Endothelial cell of umbilical vein (primary cell): ENCODE measurements around the gene GRM7. TPM values are rescaled to one million over a fixed set of nuclear protein-coding genes. Genes with fewer than 3 reads are reported as not detected.

ENCODE experiments used
- BruUV-seq: library from RNA; stranded (reverse); fragments of 400-500 nt; replicated peaks from 2 replicates; lab custom pipeline; 2021; lab: Mats Ljungman, UMichigan
- CTCF ChIA-PET: fragments of 300-600, 350-600 bp; sonication (Branson Sonifier 250); formaldehyde crosslinking; loops from one replicate; lab custom pipeline; 2021; ENCODE audit warnings: antibody characterized with exemption, inconsistent platforms; lab: Charles Lee
- POLR2A ChIA-PET: fragments of 300-600, 350-600 bp; sonication (Branson Sonifier 250); formaldehyde crosslinking; loops from one replicate; lab custom pipeline; 2021; ENCODE audit warnings: antibody characterized with exemption, inconsistent platforms; lab: Charles Lee
- DNase-seq: peaks from one replicate; pipeline ENCODE4 v3.0.0-alpha.2; 2011; ENCODE audit warnings: low read depth, low spot score
- FAIRE-seq: peaks from 2 replicates; lab custom pipeline; 2011; peaks lifted over from hg19 to GRCh38; lab: Jason Lieb, UNC
- H2AFZ ChIP-seq: 2 replicates; pipeline ENCODE4 v1.6.0; 2012; ENCODE audit warnings: low read depth, low read length, control low read depth, inconsistent platforms
- H3K27ac ChIP-seq: 2 replicates; pipeline ENCODE4 v1.5.1; 2011; ENCODE audit warnings: low read depth, mild to moderate bottlenecking, control low read depth, low read length, moderate library complexity; ENCODE audit not compliant: insufficient read depth
- H3K27me3 ChIP-seq, 2 experiments: 2 replicates each; pipeline versions ENCODE4 v1.6.0 to v1.6.1; 2011; ENCODE audit warnings: low read length in 2 of 2, mixed read lengths in 1 of 2; ENCODE audit not compliant: control insufficient read depth in 2 of 2, insufficient read depth in 2 of 2
- H3K36me3 ChIP-seq, 2 experiments: 2 replicates in 1 of 2; 3 replicates in 1 of 2; pipeline ENCODE4 v1.5.1; 2011; ENCODE audit warnings: low read length in 2 of 2, mild to moderate bottlenecking in 1 of 2, moderate library complexity in 1 of 2; ENCODE audit not compliant: control insufficient read depth in 2 of 2, insufficient read depth in 2 of 2; ENCODE audit errors: extremely low read depth in 1 of 2
- H3K4me1 ChIP-seq: 3 replicates; pipeline ENCODE4 v1.5.1; 2011; ENCODE audit warnings: mild to moderate bottlenecking, low read length; ENCODE audit not compliant: control insufficient read depth, insufficient read depth; ENCODE audit errors: extremely low read depth
- H3K4me2 ChIP-seq: 2 replicates; pipeline ENCODE4 v1.6.1; 2011; ENCODE audit warnings: low read length, control low read depth, mixed read lengths; ENCODE audit not compliant: insufficient read depth
- H3K4me3 ChIP-seq, 3 experiments: fragments of 200-600 bp in 1 of 3; sonication (generic), shearing (Covaris generic) in 1 of 3; replicated peaks in 1 of 3; 2 replicates each; pipeline ENCODE4 v1.5.1; 2011 to 2016; ENCODE audit warnings: control low read depth in 3 of 3, low read length in 3 of 3, mild to moderate bottlenecking in 2 of 3, inconsistent platforms in 1 of 3, low read depth in 1 of 3, moderate library complexity in 1 of 3; ENCODE audit not compliant: insufficient read depth in 1 of 3
- H3K79me2 ChIP-seq: 2 replicates; pipeline ENCODE4 v1.6.0; 2012; ENCODE audit warnings: low read length, inconsistent platforms; ENCODE audit not compliant: control insufficient read depth, insufficient read depth
- H3K9ac ChIP-seq: replicated peaks from 2 replicates; pipeline ENCODE3; 2011; ENCODE audit warnings: low read length, control low read depth; ENCODE audit not compliant: insufficient read depth; ENCODE audit errors: extremely low read depth
- H3K9me1 ChIP-seq: replicated peaks from 3 replicates; pipeline ENCODE4 v1.6.0; 2011; ENCODE audit warnings: mild to moderate bottlenecking, low read length; ENCODE audit not compliant: control insufficient read depth, insufficient read depth; ENCODE audit errors: extremely low read depth
- H3K9me3 ChIP-seq: replicated peaks from 2 replicates; pipeline ENCODE4 v1.5.1; 2012; ENCODE audit warnings: low read length, inconsistent platforms; ENCODE audit not compliant: control insufficient read depth, insufficient read depth
- H4K20me1 ChIP-seq: replicated peaks from 2 replicates; pipeline ENCODE3; 2011; ENCODE audit warnings: mild to moderate bottlenecking, low read length; ENCODE audit not compliant: control insufficient read depth, insufficient read depth; ENCODE audit errors: extremely low read depth
- CTCF ChIP-seq, 2 donors: IDR thresholded peaks; 1 replicate in 1 of 2; 2 replicates in 1 of 2; pipeline ENCODE4 v1.5.1; 2011; ENCODE audit warnings: low read length in 2 of 2, mild to moderate bottlenecking in 2 of 2, moderate library complexity in 2 of 2, control low read depth in 1 of 2, inconsistent platforms in 1 of 2, low read depth in 1 of 2; ENCODE audit not compliant: insufficient read depth in 1 of 2; ENCODE audit errors: extremely low read depth in 1 of 2
- FOS ChIP-seq: IDR thresholded peaks from 2 replicates; pipeline ENCODE4 v1.6.1; 2011; ENCODE audit warnings: mild to moderate bottlenecking, low read length, moderate library complexity, borderline replicate concordance; ENCODE audit not compliant: insufficient read depth
- GATA2 ChIP-seq: IDR thresholded peaks from 2 replicates; pipeline ENCODE4 v1.7.0; 2011; ENCODE audit warnings: low read depth, mild to moderate bottlenecking, moderate library complexity, mixed read lengths, low read length; ENCODE audit not compliant: insufficient read length, insufficient read depth
- JUN ChIP-seq: IDR thresholded peaks from 2 replicates; pipeline ENCODE4 v1.6.1; 2011; ENCODE audit warnings: borderline replicate concordance, low read depth; ENCODE audit not compliant: insufficient read length, insufficient read depth
- MYC ChIP-seq: IDR thresholded peaks from one replicate; pipeline ENCODE4 v1.6.1; 2011; ENCODE audit warnings: mild to moderate bottlenecking, low read depth, low read length
- dilution Hi-C: fragments of 300-500 bp; cut with MboI; formaldehyde crosslinking; loops from one replicate; pipeline ENCODE4 v1.15.0; 2019; ENCODE audit warnings: low sequenced_read_pairs; ENCODE audit not compliant: extremely low pct_ligation_motif_present
- intact Hi-C: fragments of 100-400 bp; cut with micrococcal nuclease; formaldehyde crosslinking; loops from one replicate; pipeline ENCODE4 v1.10.0; 2022
- polyA plus RNA-seq, 4 experiments: library from polyadenylated mRNA; depleted of rRNA in 3 of 4; stranded (reverse) in 3 of 4; unstranded in 1 of 4; fragments of >200 nt; gene quantifications; 2 replicates each; pipeline versions ENCODE4 v1.2.1 to v1.2.3, GENCODE V29; 2011 to 2012; ENCODE audit warnings: missing spikeins in 1 of 4
- total RNA-seq: library from RNA; stranded (reverse); gene quantifications from 2 replicates; pipeline ENCODE4 v1.2.3, GENCODE V29; 2021
- TF ChIP-seq, protein P1 (sequence below): IDR thresholded peaks from 2 replicates; pipeline ENCODE4 v1.6.1; 2011; ENCODE audit not compliant: insufficient read depth, insufficient read length

Gene GRM7
- total and polyA plus RNA-seq, 2 donors (not counting 3 experiments of a cell fraction or from before 2014, with no cell fraction given): 0.12 TPM; not detected in 1

GRCh38 chr3:7392206-7392605 lies 531.3 kb downstream of the GRM7 start:
- H3K4me3 ChIP-seq: no peak overlapping the region
- no peaks in the 10 kb centered on the region for H3K4me1 ChIP-seq
- no TSS peak for BruUV-seq
- dilution Hi-C loops: no loop called here
- POLR2A ChIA-PET: no interaction called here
- no peaks in the 10 kb centered on the region for H3K36me3 ChIP-seq
- H3K9ac ChIP-seq: no peak overlapping the region
- TF ChIP-seq GATA2 (no peak), CTCF (IDR thresholded peaks at IDR 0.05; ENCODE audit: extremely low read depth in 1 of 2, insufficient read depth in 1 of 2, low read depth in 1 of 2, low read length in 2 of 2) (no peak), JUN (no peak), FOS (no peak)
- no peaks in the 10 kb centered on the region for H3K9me3 ChIP-seq
- DNase-seq: no peak
- H3K9me1 ChIP-seq: no peaks in the 10 kb centered on the region
- H3K27ac ChIP-seq: no peak overlapping the region
- no peaks in the 10 kb centered on the region for H3K79me2 ChIP-seq
- CTCF ChIA-PET: interaction anchor here (1.5 kb wide), 1 partner anchor 8 kb away, joined by 3 read pairs; no protein-coding TSS in a partner anchor
- no peak overlapping the region for H2AFZ ChIP-seq
- H3K27me3 ChIP-seq: no peaks in the 10 kb centered on the region
- intact Hi-C loops: no loop called here
- H4K20me1 ChIP-seq: no peaks in the 10 kb centered on the region
- no peak overlapping the region for H3K4me2 ChIP-seq
- FAIRE-seq: no peak

DNA sequence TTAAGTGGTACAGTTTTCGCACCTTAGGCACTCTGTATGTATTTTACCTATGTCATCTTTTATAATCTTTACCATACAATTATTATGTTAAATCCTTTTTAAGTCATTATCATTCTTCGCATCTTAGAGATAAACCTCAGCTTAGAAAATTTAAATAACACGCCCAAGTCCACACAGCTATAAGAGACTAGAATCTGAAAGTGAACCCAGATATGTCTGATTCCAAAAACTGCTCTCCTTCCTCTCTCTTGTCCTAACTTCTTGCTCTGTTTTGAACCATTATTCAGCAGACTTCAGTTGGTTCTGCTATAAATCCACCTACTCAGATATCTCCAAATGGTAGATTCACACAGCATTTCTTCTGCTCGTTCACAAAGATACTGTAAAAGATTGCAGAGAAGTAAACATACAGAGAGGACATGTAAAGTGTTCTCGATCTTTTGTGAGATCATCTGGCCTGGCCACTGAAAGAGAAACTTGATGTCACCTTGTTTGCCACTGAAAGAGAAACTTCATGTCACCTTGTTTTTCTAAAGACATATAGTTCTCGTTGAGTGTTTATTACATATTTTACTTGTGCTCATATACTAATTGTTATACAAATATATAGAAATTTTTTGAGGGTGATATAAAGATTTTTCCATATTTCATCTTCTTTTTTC lies 533.2 kb downstream of the GRM7 start:
- no peak overlapping the region for H3K4me3 ChIP-seq
- no peak overlapping the region for H3K9ac ChIP-seq
- no peaks in the 10 kb centered on the region for H3K4me1 ChIP-seq
- H3K27ac ChIP-seq: no peak overlapping the region
- H3K79me2 ChIP-seq: no peaks in the 10 kb centered on the region
- H2AFZ ChIP-seq: no peak overlapping the region
- dilution Hi-C loops: no loop called here
- no peak overlapping the region for H3K4me2 ChIP-seq
- no peak for DNase-seq
- FAIRE-seq: peak; percentile 57
- no peaks in the 10 kb centered on the region for H3K9me3 ChIP-seq
- POLR2A ChIA-PET: no interaction called here
- H3K27me3 ChIP-seq: no peaks in the 10 kb centered on the region
- TF ChIP-seq MYC (no peak), FOS (no peak)
- TF ChIP-seq, protein P1, sequence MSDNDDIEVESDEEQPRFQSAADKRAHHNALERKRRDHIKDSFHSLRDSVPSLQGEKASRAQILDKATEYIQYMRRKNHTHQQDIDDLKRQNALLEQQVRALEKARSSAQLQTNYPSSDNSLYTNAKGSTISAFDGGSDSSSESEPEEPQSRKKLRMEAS: no peak
- no peaks in the 10 kb centered on the region for H3K9me1 ChIP-seq
- intact Hi-C loops: no loop called here
- H4K20me1 ChIP-seq: no peaks in the 10 kb centered on the region
- H3K36me3 ChIP-seq: no peaks in the 10 kb centered on the region
- CTCF ChIA-PET: interaction anchor here (0.9 kb wide), 1 partner anchor 717 kb away, joined by 3 read pairs; no protein-coding TSS in a partner anchor
- no TSS peak for BruUV-seq
